IMR-90 (cell line): ENCODE results near the gene MORC2. TPM values are rescaled to one million over a fixed set of nuclear protein-coding genes. Genes with fewer than 3 reads are reported as not detected.

Experiments
- ATAC-seq: fragments of 200-7000 bp; cut with Tn5 transposase; 2 replicates; pipeline ENCODE4 v1.9.1; 2020; ENCODE audit warnings: low read depth, mild to moderate bottlenecking, moderate library complexity
- BruUV-seq: library from RNA; stranded (reverse); fragments of 400-500 nt; replicated peaks from 2 replicates; lab custom pipeline; 2021; lab: Mats Ljungman, UMichigan
- CTCF ChIA-PET: fragments of 300-600 bp; formaldehyde crosslinking; extraction: SDS; loops from one replicate; lab custom pipeline; 2021; ENCODE audit warnings: antibody characterized with exemption; lab: Yijun Ruan, JAX
- POLR2A ChIA-PET: fragments of 300-600 bp; sonication (Branson Sonifier 250); formaldehyde crosslinking; loops from one replicate; lab custom pipeline; 2022; ENCODE audit warnings: antibody characterized with exemption; ENCODE audit not compliant: unreplicated experiment; lab: Charles Lee
- DNase-seq: peaks from one replicate; pipeline ENCODE4 v3.0.0; 2013
- H2AFZ ChIP-seq: replicated peaks from 2 replicates; pipeline ENCODE3; 2013; ENCODE audit warnings: low read length, mild to moderate bottlenecking; ENCODE audit not compliant: poor library complexity
- H2AK5ac ChIP-seq: 2 replicates; pipeline ENCODE4 v1.6.1; 2013; ENCODE audit warnings: low read depth, low read length, inconsistent platforms
- H2AK9ac ChIP-seq: replicated peaks from 2 replicates; pipeline ENCODE3; 2013; ENCODE audit warnings: mild to moderate bottlenecking, low read depth, low read length, moderate library complexity; ENCODE audit not compliant: poor library complexity
- H2BK120ac ChIP-seq: 2 replicates; pipeline ENCODE4 v1.6.1; 2013; ENCODE audit warnings: low read depth, low read length, inconsistent platforms
- H2BK15ac ChIP-seq: 3 replicates; pipeline ENCODE4 v1.6.1; 2013; ENCODE audit warnings: low read depth, low read length, inconsistent platforms
- H2BK20ac ChIP-seq: 2 replicates; pipeline ENCODE4 v1.6.1; 2013; ENCODE audit warnings: low read depth, mild to moderate bottlenecking, inconsistent platforms, low read length, moderate library complexity
- H2BK5ac ChIP-seq: 2 replicates; pipeline ENCODE4 v1.6.1; 2013; ENCODE audit warnings: mild to moderate bottlenecking, low read depth, low read length, inconsistent platforms; ENCODE audit not compliant: poor library complexity, severe bottlenecking
- H3K14ac ChIP-seq: replicated peaks from 2 replicates; pipeline ENCODE4 v1.6.1; 2013; ENCODE audit warnings: low read depth, low read length, inconsistent platforms
- H3K18ac ChIP-seq: 2 replicates; pipeline ENCODE4 v1.6.1; 2013; ENCODE audit warnings: low read depth, low read length, control low read depth
- H3K23ac ChIP-seq: 2 replicates; pipeline ENCODE4 v1.6.1; 2013; ENCODE audit warnings: low read depth, low read length, inconsistent platforms
- H3K27ac ChIP-seq: 2 replicates; pipeline ENCODE4 v1.5.1; 2013; ENCODE audit warnings: mild to moderate bottlenecking, control low read depth, low read length; ENCODE audit not compliant: insufficient read depth
- H3K27me3 ChIP-seq: 2 replicates; pipeline ENCODE4 v1.6.1; 2013; ENCODE audit warnings: low read length; ENCODE audit not compliant: control insufficient read depth, insufficient read depth
- H3K36me3 ChIP-seq: 2 replicates; pipeline ENCODE4 v1.6.1; 2013; ENCODE audit warnings: low read length, mixed read lengths; ENCODE audit not compliant: control insufficient read depth, insufficient read depth
- H3K4ac ChIP-seq: 2 replicates; pipeline ENCODE4 v1.6.1; 2013; ENCODE audit warnings: low read depth, low read length, inconsistent platforms
- H3K4me1 ChIP-seq: 2 replicates; pipeline ENCODE4 v1.6.1; 2013; ENCODE audit warnings: low read length, mixed read lengths; ENCODE audit not compliant: control insufficient read depth, insufficient read depth
- H3K4me2 ChIP-seq: 2 replicates; pipeline ENCODE4 v1.6.1; 2013; ENCODE audit warnings: low read depth, mild to moderate bottlenecking, control low read depth, low read length, moderate library complexity
- H3K4me3 ChIP-seq: 2 replicates; pipeline ENCODE4 v1.5.1; 2013; ENCODE audit warnings: low read depth, mild to moderate bottlenecking, control low read depth, low read length, moderate library complexity; ENCODE audit not compliant: insufficient read depth
- H3K56ac ChIP-seq: 2 replicates; pipeline ENCODE4 v1.6.1; 2013; ENCODE audit warnings: low read length, inconsistent platforms; ENCODE audit not compliant: insufficient read depth; ENCODE audit errors: extremely low read depth
- H3K79me1 ChIP-seq, 2 experiments: 2 replicates each; pipeline ENCODE4 v1.6.1; 2013; ENCODE audit warnings: low read length in 2 of 2, inconsistent platforms in 1 of 2, low read depth in 1 of 2
- H3K9ac ChIP-seq: 2 replicates; pipeline ENCODE4 v1.6.1; 2013; ENCODE audit warnings: low read depth, low read length, control low read depth
- H3K9me1 ChIP-seq: 2 replicates; pipeline ENCODE4 v1.6.1; 2013; ENCODE audit warnings: low read length, inconsistent platforms; ENCODE audit not compliant: insufficient read depth
- H3K9me3 ChIP-seq: 2 replicates; pipeline ENCODE4 v1.6.1; 2013; ENCODE audit warnings: low read length; ENCODE audit not compliant: control insufficient read depth, insufficient read depth
- H4K20me1 ChIP-seq: 2 replicates; pipeline ENCODE4 v1.6.1; 2013; ENCODE audit warnings: low read length, inconsistent platforms; ENCODE audit not compliant: insufficient read depth
- H4K5ac ChIP-seq: 2 replicates; pipeline ENCODE4 v1.6.1; 2013; ENCODE audit warnings: mild to moderate bottlenecking, low read depth, low read length, control low read depth
- H4K8ac ChIP-seq, 2 experiments: 2 replicates each; pipeline ENCODE4 v1.6.1; 2013; ENCODE audit warnings: low read depth in 2 of 2, low read length in 2 of 2, control low read depth in 1 of 2, inconsistent platforms in 1 of 2
- H4K91ac ChIP-seq: 2 replicates; pipeline ENCODE4 v1.6.1; 2013; ENCODE audit warnings: low read depth, low read length, inconsistent platforms; ENCODE audit not compliant: insufficient read depth
- CEBPB ChIP-seq: IDR thresholded peaks from 2 replicates; pipeline ENCODE4 v1.6.1; 2012; ENCODE audit warnings: low read depth, low read length, improper control_type of control experiment
- CHD1 ChIP-seq: IDR thresholded peaks from 2 replicates; pipeline ENCODE4 v1.6.1; 2012; ENCODE audit warnings: low read depth, low read length, improper control_type of control experiment
- CTCF ChIP-seq: conservative IDR thresholded peaks from 2 replicates; pipeline ENCODE4 v1.5.1; 2012; ENCODE audit warnings: mild to moderate bottlenecking, low read depth, low read length, improper control_type of control experiment
- FOS ChIP-seq: fragments of 150-350 bp; IDR thresholded peaks from 2 replicates; pipeline ENCODE4 v1.6.1; 2016; ENCODE audit warnings: low read depth, low read length
- MAFK ChIP-seq: IDR thresholded peaks from 2 replicates; pipeline ENCODE4 v1.6.1; 2012; ENCODE audit warnings: low read depth, low read length, improper control_type of control experiment
- RAD21 ChIP-seq: IDR thresholded peaks from 2 replicates; pipeline ENCODE4 v1.6.1; 2012; ENCODE audit warnings: low read length, improper control_type of control experiment
- RCOR1 ChIP-seq: IDR thresholded peaks from 2 replicates; pipeline ENCODE4 v1.6.1; 2012; ENCODE audit warnings: mild to moderate bottlenecking, low read length, improper control_type of control experiment; ENCODE audit not compliant: insufficient replicate concordance
- RFX5 ChIP-seq: IDR thresholded peaks from 2 replicates; pipeline ENCODE4 v1.8.0; 2012; ENCODE audit warnings: low read depth, mild to moderate bottlenecking, low read length, moderate library complexity
- USF2 ChIP-seq: fragments of 150-350 bp; IDR thresholded peaks from 2 replicates; pipeline ENCODE4 v1.6.1; 2017; ENCODE audit warnings: mild to moderate bottlenecking, antibody characterized with exemption, low read length, low read depth
- WGBS, 2 experiments: methylation state at CpG; one replicate each; pipeline versions ENCODE4 v1.1.5 to v1.1.7; 2013; ENCODE audit warnings: missing lambda C conversion rate in 2 of 2; ENCODE audit not compliant: insufficient read length in 1 of 2; ENCODE audit errors: extremely low coverage in 2 of 2; 5-methylcytosine and 5-hydroxymethylcytosine counted together
- dilution Hi-C: fragments of 300-500 bp; cut with HindIII; formaldehyde crosslinking; loops from one replicate; pipeline ENCODE4 v1.14.3; 2018; ENCODE audit warnings: low sequenced_read_pairs; ENCODE audit not compliant: unreplicated experiment
- in situ Hi-C: fragments of 300-500 bp; cut with MboI; formaldehyde crosslinking; loops from 3 replicates; pipeline ENCODE4 v1.14.3; 2019; ENCODE audit warnings: low sequenced_read_pairs, inconsistent platforms, mixed read lengths
- intact Hi-C: fragments of 100-400 bp; cut with micrococcal nuclease; formaldehyde crosslinking; loops from 2 replicates; pipeline ENCODE4 v1.10.0; 2022
- polyA plus RNA-seq, 3 experiments: library from polyadenylated mRNA; depleted of rRNA; stranded (reverse); fragments of >200 nt; gene quantifications; 2 replicates each; pipeline ENCODE4 v1.2.3, GENCODE V29; 2012; ENCODE audit warnings: low replicate concordance in 1 of 3
- total RNA-seq: library from RNA; depleted of rRNA; stranded (reverse); fragments of >200 nt; gene quantifications from 2 replicates; pipeline ENCODE4 v1.2.3, GENCODE V29; 2012

Gene MORC2
- total and polyA plus RNA-seq, 2 of the 4 experiments (the other 2 are of a cell fraction): 15.8 to 24.7 TPM

GRCh38 chr22:30953206-30953605 lies 15.4 kb downstream of the MORC2 start:
- ChIA-PET CTCF (interaction anchor here (0.9 to 1.6 kb wide), 2 partner anchors 129 to 131 kb away, joined by 3 to 6 read pairs; no protein-coding TSS in a partner anchor), POLR2A (no interaction called here)
- Histone ChIP-seq H3K79me1 (peaks cover 27 to 51% of the 10 kb centered on the region in 2 experiments), H3K23ac (no peak overlapping the region), H3K9ac (no peak overlapping the region), H4K8ac (no peak overlapping the region), H3K4me3 (no peak overlapping the region), H2AK5ac (no peak overlapping the region), H2BK15ac (no peak overlapping the region), H4K20me1 (peaks cover 7% of the 10 kb centered on the region; the same call in 1 of the 2 replicates), H2AFZ (no peak overlapping the region), H4K91ac (no peak overlapping the region), H3K36me3 (peaks cover 32% of the 10 kb centered on the region), H3K9me1 (peaks cover 12% of the 10 kb centered on the region), H2BK5ac (no peak overlapping the region), H4K5ac (no peak overlapping the region), H3K4ac (no peak overlapping the region), H3K9me3 (no peaks in the 10 kb centered on the region), H3K4me2 (no peak overlapping the region), H3K27ac (no peak overlapping the region), H3K14ac (no peak overlapping the region), H3K4me1 (peaks cover 2% of the 10 kb centered on the region), H3K27me3 (no peaks in the 10 kb centered on the region), H3K18ac (no peak overlapping the region), H2BK120ac (no peak overlapping the region), H2BK20ac (no peak overlapping the region), H2AK9ac (no peak overlapping the region), H3K56ac (no peak overlapping the region)
- dilution Hi-C loops (no loop called here), in situ Hi-C loops (no loop called here), intact Hi-C loops (no loop called here)
- ATAC-seq (no peak), DNase-seq (no peak)
- TF ChIP-seq CHD1: no peak
- TF ChIP-seq MAFK: no peak
- TF ChIP-seq RCOR1: no peak
- no peak for TF ChIP-seq CEBPB
- no peak for TF ChIP-seq CTCF
- TF ChIP-seq RFX5: no peak
- TF ChIP-seq FOS: no peak
- no peak for TF ChIP-seq RAD21
- no peak for TF ChIP-seq USF2
- BruUV-seq: no TSS peak
- WGBS, 2 experiments: no CpG with 5 or more reads among the region's 2 CpGs
